H9 (cell line): ENCODE measurements around the gene MYOM3. TPM values are rescaled to one million over a fixed set of nuclear protein-coding genes. Genes with fewer than 3 reads are reported as not detected.

ENCODE experiments used
- DNase-seq: peaks from one replicate; pipeline ENCODE4 v3.0.0-alpha.2; 2017
- H2AFZ ChIP-seq: one replicate; pipeline ENCODE4 v1.6.1; 2013; ENCODE audit warnings: mild to moderate bottlenecking, low read length, control low read depth, moderate library complexity
- H2AK5ac ChIP-seq: 2 replicates; pipeline ENCODE4 v1.6.1; 2013; ENCODE audit warnings: low read length, control low read depth, mixed read lengths; ENCODE audit not compliant: insufficient read length
- H2BK120ac ChIP-seq: one replicate; pipeline ENCODE4 v1.6.1; 2013; ENCODE audit warnings: low read depth, mild to moderate bottlenecking, low read length, control low read depth, inconsistent platforms; ENCODE audit not compliant: poor library complexity, severe bottlenecking
- H2BK12ac ChIP-seq: 2 replicates; pipeline ENCODE4 v1.6.1; 2013; ENCODE audit warnings: low read length, control low read depth, mixed read lengths, low read depth; ENCODE audit not compliant: insufficient read length
- H2BK15ac ChIP-seq: 2 replicates; pipeline ENCODE4 v1.6.1; 2013; ENCODE audit warnings: low read depth, low read length, control low read depth
- H2BK20ac ChIP-seq: one replicate; pipeline ENCODE4 v1.6.1; 2013; ENCODE audit warnings: low read depth, mild to moderate bottlenecking, low read length, control low read depth, inconsistent platforms; ENCODE audit not compliant: poor library complexity, severe bottlenecking
- H2BK5ac ChIP-seq: 2 replicates; pipeline ENCODE4 v1.6.1; 2013; ENCODE audit warnings: low read length, control low read depth, mixed read lengths; ENCODE audit not compliant: insufficient read length
- H3K14ac ChIP-seq: 2 replicates; pipeline ENCODE4 v1.6.1; 2013; ENCODE audit warnings: low read length, control low read depth; ENCODE audit not compliant: insufficient read depth
- H3K18ac ChIP-seq: 2 replicates; pipeline ENCODE4 v1.6.1; 2013; ENCODE audit warnings: low read depth, mild to moderate bottlenecking, mixed read lengths, low read length, control low read depth; ENCODE audit not compliant: insufficient read length
- H3K23ac ChIP-seq: 2 replicates; pipeline ENCODE4 v1.6.1; 2013; ENCODE audit warnings: low read length, control low read depth, mixed read lengths, low read depth; ENCODE audit not compliant: insufficient read length
- H3K23me2 ChIP-seq: 2 replicates; pipeline ENCODE4 v1.6.1; 2013; ENCODE audit warnings: low read depth, mild to moderate bottlenecking, mixed read lengths, low read length, control low read depth; ENCODE audit not compliant: insufficient read length, poor library complexity, severe bottlenecking
- H3K27ac ChIP-seq: 2 replicates; pipeline ENCODE4 v1.5.1; 2013; ENCODE audit warnings: low read length, control low read depth, mixed read lengths, low read depth; ENCODE audit not compliant: insufficient read length
- H3K27me3 ChIP-seq: 2 replicates; pipeline ENCODE4 v1.6.1; 2013; ENCODE audit warnings: low read length, control low read depth, inconsistent platforms; ENCODE audit not compliant: insufficient read depth
- H3K4ac ChIP-seq: 2 replicates; pipeline ENCODE4 v1.6.1; 2013; ENCODE audit warnings: low read depth, mild to moderate bottlenecking, control low read depth, inconsistent platforms, low read length, moderate library complexity
- H3K4me1 ChIP-seq: 2 replicates; pipeline ENCODE4 v1.6.1; 2013; ENCODE audit warnings: low read length, control low read depth, inconsistent platforms; ENCODE audit not compliant: insufficient read depth
- H3K4me2 ChIP-seq: 2 replicates; pipeline ENCODE4 v1.6.1; 2013; ENCODE audit warnings: low read length, control low read depth, mixed read lengths; ENCODE audit not compliant: insufficient read length, insufficient read depth
- H3K56ac ChIP-seq: 2 replicates; pipeline ENCODE4 v1.6.1; 2013; ENCODE audit warnings: low read depth, mild to moderate bottlenecking, mixed read lengths, low read length, control low read depth; ENCODE audit not compliant: insufficient read length
- H3K79me1 ChIP-seq: 2 replicates; pipeline ENCODE4 v1.6.1; 2013; ENCODE audit warnings: low read depth, mild to moderate bottlenecking, moderate library complexity, low read length, control low read depth, inconsistent platforms; ENCODE audit not compliant: insufficient read depth, poor library complexity, severe bottlenecking
- H3K79me2 ChIP-seq: 2 replicates; pipeline ENCODE4 v1.6.1; 2013; ENCODE audit warnings: low read length, control low read depth, inconsistent platforms; ENCODE audit not compliant: insufficient read depth
- H3K9ac ChIP-seq: 2 replicates; pipeline ENCODE4 v1.6.1; 2013; ENCODE audit warnings: low read length, control low read depth, mixed read lengths; ENCODE audit not compliant: insufficient read length; ENCODE audit errors: extremely low read depth
- H3K9me3 ChIP-seq: one replicate; pipeline ENCODE4 v1.6.1; 2013; ENCODE audit warnings: low read depth, low read length, inconsistent platforms; ENCODE audit not compliant: control insufficient read depth
- H3T11ph ChIP-seq: one replicate; pipeline ENCODE4 v1.6.1; 2013; ENCODE audit warnings: mild to moderate bottlenecking, low read length, control low read depth, inconsistent platforms
- H4K20me1 ChIP-seq: one replicate; pipeline ENCODE4 v1.6.1; 2013; ENCODE audit not compliant: control insufficient read depth, insufficient read length, insufficient read depth
- H4K5ac ChIP-seq: 2 replicates; pipeline ENCODE4 v1.6.1; 2013; ENCODE audit warnings: low read depth, mild to moderate bottlenecking, mixed read lengths, low read length, control low read depth; ENCODE audit not compliant: insufficient read length
- H4K8ac ChIP-seq: replicated peaks from 2 replicates; pipeline ENCODE4 v1.6.1; 2013; ENCODE audit warnings: low read length, control low read depth, mixed read lengths, low read depth; ENCODE audit not compliant: insufficient read length
- H4K91ac ChIP-seq: 2 replicates; pipeline ENCODE4 v1.6.1; 2013; ENCODE audit warnings: low read depth, mild to moderate bottlenecking, moderate library complexity, mixed read lengths, low read length, control low read depth; ENCODE audit not compliant: insufficient read length
- H3K27ac Mint-ChIP-seq, 3 experiments: 2 replicates in 2 of 3; 3 replicates in 1 of 3; pipeline ENCODE4 v1.8.0; 2020 to 2021; ENCODE audit warnings: mixed read lengths in 3 of 3, mild to moderate bottlenecking in 1 of 3, moderate library complexity in 1 of 3
- H3K27me3 Mint-ChIP-seq: 2 replicates; pipeline ENCODE4 v1.8.0; 2021; ENCODE audit warnings: low read depth, mild to moderate bottlenecking, moderate library complexity, mixed read lengths
- H3K36me3 Mint-ChIP-seq, 3 experiments: 2 replicates in 2 of 3; 3 replicates in 1 of 3; pipeline ENCODE4 v1.8.0; 2020 to 2021; ENCODE audit warnings: low read depth in 3 of 3, mixed read lengths in 3 of 3; ENCODE audit not compliant: insufficient read depth in 1 of 3
- H3K4me1 Mint-ChIP-seq, 2 experiments: 2 replicates each; pipeline ENCODE4 v1.8.0; 2020; ENCODE audit warnings: mixed read lengths in 2 of 2
- H3K4me3 Mint-ChIP-seq, 2 experiments: 2 replicates in 1 of 2; 3 replicates in 1 of 2; pipeline ENCODE4 v1.8.0; 2020 to 2021; ENCODE audit warnings: mild to moderate bottlenecking in 2 of 2, mixed read lengths in 2 of 2, moderate library complexity in 1 of 2
- H3K9me3 Mint-ChIP-seq, 2 experiments: 2 replicates in 1 of 2; 3 replicates in 1 of 2; pipeline ENCODE4 v1.8.0; 2020; ENCODE audit warnings: mild to moderate bottlenecking in 2 of 2, mixed read lengths in 2 of 2, moderate library complexity in 1 of 2
- WGBS: extraction: QIAGEN DNeasy Blood & Tissue Kit; methylation state at CpG from one replicate; pipeline ENCODE4 v1.1.7; 2013; ENCODE audit warnings: missing lambda C conversion rate, low lambda C conversion rate, mixed read lengths; ENCODE audit not compliant: insufficient read length; ENCODE audit errors: extremely low coverage; 5-methylcytosine and 5-hydroxymethylcytosine counted together
- total RNA-seq: library from RNA; stranded (reverse); gene quantifications from 2 replicates; pipeline ENCODE4 v1.2.1, GENCODE V29; 2021
- TF ChIP-seq, protein P1 (sequence below): fragments of 200-600 bp; sonication (generic); conservative IDR thresholded peaks from 3 replicates; pipeline ENCODE4 v1.8.0; 2021; ENCODE audit warnings: antibody characterized with exemption, mild to moderate bottlenecking

MYOM3 gene
- total RNA-seq, 1 experiment from 2014 or later, result 0.11 TPM

DNA sequence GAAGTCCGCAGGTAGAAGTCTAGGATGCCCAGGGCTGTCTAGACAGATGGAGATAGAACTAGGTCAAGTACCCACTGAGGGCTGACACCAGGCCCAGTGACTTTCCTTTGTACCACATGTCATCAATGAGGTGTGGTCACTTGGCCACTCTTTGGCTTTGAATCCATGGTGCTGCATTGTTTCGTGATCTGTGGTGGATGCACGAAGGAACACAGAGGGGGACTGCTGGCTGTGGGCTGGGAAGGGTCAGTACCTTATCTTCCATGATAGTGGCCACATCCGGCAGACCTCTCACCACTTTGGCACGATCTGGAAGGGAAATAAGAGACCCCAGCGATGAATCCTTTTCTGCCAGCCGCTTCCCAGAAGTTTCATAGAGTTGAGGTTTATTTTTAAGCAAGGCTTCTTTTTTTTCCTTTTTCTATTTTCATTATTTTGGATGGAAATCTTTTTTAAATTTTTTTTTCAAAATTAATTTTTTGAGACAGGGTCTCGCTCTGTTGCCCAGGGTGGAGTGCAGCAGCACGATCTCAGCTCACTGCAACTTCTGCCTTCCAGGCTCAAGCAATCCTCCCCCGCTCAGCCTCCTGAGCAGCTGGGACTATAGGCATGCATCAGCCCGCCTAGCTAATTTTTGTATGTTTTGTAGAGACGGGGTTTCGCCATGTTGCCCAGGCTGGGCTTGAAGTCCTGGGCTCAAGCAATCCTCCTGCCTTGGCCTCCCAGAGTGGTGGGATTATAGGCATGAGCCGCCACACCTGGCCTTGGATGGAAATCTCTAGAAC is 53.1 kb downstream of the MYOM3 start:
- no peak for DNase-seq
- Histone ChIP-seq H3T11ph (no peak overlapping the region), H3K4ac (no peak overlapping the region), H3K56ac (no peak overlapping the region), H3K23me2 (no peaks in the 10 kb centered on the region), H3K79me1 (no peaks in the 10 kb centered on the region), H2BK120ac (no peak overlapping the region), H4K20me1 (no peaks in the 10 kb centered on the region), H3K9ac (no peak overlapping the region), H3K9me3 (no peaks in the 10 kb centered on the region), H4K8ac (no peak overlapping the region), H3K27me3 (no peaks in the 10 kb centered on the region), H2AK5ac (no peak overlapping the region), H2BK5ac (no peak overlapping the region), H4K91ac (no peak overlapping the region), H3K4me2 (no peak overlapping the region), H2BK20ac (no peak overlapping the region), H3K18ac (no peak overlapping the region), H3K23ac (no peak overlapping the region), H3K4me1 (no peaks in the 10 kb centered on the region), H2AFZ (no peak overlapping the region), H3K79me2 (no peaks in the 10 kb centered on the region), H4K5ac (no peak overlapping the region), H2BK12ac (no peak overlapping the region), H3K27ac (no peak overlapping the region), H2BK15ac (no peak overlapping the region), H3K14ac (no peak overlapping the region; the same call in 1 of the 2 replicates)
- no peak overlapping the region for H3K4me3 Mint-ChIP-seq
- H3K27ac Mint-ChIP-seq, result no peak overlapping the region
- H3K27me3 Mint-ChIP-seq, result peaks cover 2% of the 10 kb centered on the region
- no peaks in the 10 kb centered on the region; a peak in 1 of 7 replicates for H3K36me3 Mint-ChIP-seq
- peaks cover 5 to 10% of the 10 kb centered on the region in 2 experiments; a peak in 2 of 5 replicates for H3K9me3 Mint-ChIP-seq
- no CpG with 5 or more reads among the region's 14 CpGs for WGBS
- H3K4me1 Mint-ChIP-seq, result no peaks in the 10 kb centered on the region
- TF ChIP-seq, protein P1, sequence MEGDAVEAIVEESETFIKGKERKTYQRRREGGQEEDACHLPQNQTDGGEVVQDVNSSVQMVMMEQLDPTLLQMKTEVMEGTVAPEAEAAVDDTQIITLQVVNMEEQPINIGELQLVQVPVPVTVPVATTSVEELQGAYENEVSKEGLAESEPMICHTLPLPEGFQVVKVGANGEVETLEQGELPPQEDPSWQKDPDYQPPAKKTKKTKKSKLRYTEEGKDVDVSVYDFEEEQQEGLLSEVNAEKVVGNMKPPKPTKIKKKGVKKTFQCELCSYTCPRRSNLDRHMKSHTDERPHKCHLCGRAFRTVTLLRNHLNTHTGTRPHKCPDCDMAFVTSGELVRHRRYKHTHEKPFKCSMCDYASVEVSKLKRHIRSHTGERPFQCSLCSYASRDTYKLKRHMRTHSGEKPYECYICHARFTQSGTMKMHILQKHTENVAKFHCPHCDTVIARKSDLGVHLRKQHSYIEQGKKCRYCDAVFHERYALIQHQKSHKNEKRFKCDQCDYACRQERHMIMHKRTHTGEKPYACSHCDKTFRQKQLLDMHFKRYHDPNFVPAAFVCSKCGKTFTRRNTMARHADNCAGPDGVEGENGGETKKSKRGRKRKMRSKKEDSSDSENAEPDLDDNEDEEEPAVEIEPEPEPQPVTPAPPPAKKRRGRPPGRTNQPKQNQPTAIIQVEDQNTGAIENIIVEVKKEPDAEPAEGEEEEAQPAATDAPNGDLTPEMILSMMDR, result no peak
